CD4-positive, alpha-beta T cell treated with Interleukin-2 at 100 ng/mL for 4 hours (primary cell): ENCODE data around the gene COL5A2.
A peak's percentile ranks its signal among the peaks of the same experiment; 100 is the strongest.

Experiments
- DNase-seq: peaks from one replicate; pipeline ENCODE4 v3.0.0-alpha.2; 2020; ENCODE audit warnings: low spot score

Gene COL5A2

GRCh38 chr2:189147361-189147760 lies 32.2 kb downstream of the COL5A2 start:
- DNase-seq: no peak

DNA sequence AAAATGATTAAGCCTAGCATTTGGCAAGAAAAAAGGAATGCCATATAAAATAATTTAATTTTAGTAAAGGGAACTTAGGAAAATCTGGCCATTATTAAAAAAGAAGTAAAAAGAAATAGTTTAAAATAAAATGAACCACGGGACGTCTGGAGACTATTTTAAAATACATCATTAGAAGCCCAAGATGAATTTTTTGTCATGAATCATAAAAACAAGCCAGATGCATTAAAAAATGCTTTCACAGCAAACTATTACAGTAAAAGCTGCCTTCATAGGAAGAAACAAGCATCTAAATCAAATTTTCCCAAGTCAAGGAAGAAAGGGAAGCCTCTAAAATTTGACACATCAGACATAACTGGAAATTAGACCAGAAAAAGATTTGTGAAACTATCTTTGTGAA lies 33.0 kb downstream of the COL5A2 start:
- DNase-seq: no peak

DNA sequence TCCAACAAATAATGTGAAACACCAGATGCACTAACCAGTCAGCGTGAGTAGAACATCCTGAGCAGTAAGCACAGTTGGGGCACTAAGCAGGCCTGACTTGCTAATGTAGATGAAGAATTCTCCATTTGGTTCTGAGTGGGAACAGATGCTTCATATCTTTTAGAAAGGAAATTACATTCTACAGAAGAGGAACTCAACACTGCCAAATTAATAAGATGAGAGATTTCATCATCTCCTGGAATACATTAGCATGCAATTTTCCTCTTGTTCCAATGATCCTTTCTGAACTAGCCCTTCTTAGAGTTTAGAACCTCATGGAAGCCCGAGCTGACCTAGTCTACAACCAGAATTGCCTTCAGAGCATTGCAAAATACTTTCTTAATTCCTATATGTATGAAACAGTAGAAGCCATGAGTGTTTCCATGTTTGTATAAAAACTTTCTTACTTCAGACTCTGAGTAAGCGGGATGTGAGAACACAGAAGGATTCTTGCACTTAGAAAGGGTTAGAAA lies 34.8 kb downstream of the COL5A2 start:
- DNase-seq: no peak

DNA sequence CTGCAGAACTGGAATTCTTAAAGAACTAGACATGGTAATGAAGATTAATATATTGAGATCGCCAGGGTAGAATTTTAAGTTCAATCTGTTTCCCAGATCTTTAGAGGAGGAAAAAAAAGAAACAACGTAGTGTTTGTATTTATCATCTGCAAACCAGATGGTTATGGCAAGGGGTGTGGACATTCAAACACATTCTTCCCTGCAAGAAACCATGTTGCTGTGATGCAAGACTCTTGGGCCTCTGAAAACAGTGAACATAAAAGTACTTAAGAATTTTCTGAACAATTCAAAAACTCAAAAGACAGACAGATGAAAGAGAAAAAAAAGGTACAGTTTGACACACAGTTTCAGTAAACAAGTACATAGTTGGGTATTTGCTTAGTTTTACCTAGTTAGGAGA lies 35.6 kb downstream of the COL5A2 start:
- no peak for DNase-seq

DNA sequence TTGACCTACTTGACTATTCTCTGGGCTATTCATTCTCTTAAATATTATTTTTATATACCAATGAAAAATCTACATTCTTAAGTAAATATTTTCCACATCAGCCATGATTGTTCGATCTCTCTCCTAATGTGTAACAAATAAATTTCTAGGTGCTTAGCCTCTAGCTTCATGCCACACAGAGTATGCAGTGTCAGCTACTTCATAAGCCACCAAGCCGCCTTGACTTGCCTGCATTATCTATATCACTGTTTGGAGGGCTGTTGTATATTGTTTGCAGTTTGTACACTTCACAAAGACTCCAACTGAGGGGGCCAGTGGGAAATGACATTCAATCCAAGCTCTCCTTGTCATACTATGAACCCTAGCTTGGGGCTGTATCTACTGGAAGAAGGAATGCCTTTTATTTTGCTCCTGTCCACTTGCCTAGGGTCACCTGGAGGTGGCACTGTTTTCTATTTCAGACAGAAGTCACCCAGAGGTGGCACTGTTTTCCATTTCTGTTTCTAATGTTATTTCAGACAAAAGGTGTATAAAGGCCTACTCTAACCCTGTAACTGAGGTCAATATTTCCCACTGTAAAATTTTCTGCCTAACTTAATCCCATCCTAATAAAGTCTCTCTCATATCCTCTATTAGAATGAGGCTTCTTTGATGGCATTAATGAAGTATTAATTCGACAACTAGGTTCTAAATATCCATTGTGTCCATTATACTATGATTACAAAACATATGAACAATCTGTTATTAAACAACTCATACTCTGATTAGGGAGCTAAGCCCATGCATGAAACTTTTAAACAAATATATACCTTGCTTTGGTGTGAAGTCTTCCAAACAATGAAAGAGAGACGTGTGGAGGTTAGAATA lies 36.4 kb downstream of the COL5A2 start:
- peak; percentile 56 for DNase-seq

DNA sequence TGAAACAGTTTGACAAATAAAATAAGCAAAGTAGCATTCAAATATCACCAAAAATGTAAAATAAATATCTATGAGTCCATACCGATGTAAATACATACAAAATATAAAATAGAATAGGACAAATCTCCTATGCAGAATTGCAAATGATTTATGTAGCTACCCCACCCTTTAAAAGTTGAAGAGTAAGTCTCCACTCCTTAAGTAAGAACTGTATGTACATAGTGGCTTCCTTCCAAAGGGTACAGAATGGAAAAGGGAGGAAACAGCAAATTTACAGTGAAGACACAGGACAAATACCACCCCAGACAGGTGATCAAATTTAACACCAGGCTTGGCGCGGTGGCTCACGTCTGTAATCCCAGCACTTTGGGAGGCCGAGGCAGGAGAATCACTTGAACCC lies 40.8 kb downstream of the COL5A2 start:
- DNase-seq: no peak

DNA sequence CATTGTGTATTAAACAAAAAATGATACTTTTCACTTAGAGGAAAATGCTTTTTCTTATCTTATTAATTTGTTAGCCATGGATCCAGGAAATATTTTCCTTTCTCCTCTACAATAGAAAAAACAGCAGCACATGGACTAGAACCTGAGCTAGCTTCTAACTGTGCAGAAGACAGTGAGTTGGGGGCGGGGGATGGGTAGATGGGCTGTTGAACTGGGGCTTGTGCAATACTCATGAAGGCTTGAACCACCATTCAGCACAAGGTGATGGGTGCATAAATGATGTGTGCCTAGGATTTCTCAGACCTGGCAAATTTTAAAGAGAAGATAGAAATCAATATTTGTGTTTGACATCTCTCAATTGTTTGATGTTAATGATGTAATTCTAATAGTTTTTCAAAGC lies 42.0 kb downstream of the COL5A2 start:
- DNase-seq: no peak

- no peak for DNase-seq
Observed at GRCh38 chr2:189134485-189134884, 45.1 kb downstream of the COL5A2 start.

DNA sequence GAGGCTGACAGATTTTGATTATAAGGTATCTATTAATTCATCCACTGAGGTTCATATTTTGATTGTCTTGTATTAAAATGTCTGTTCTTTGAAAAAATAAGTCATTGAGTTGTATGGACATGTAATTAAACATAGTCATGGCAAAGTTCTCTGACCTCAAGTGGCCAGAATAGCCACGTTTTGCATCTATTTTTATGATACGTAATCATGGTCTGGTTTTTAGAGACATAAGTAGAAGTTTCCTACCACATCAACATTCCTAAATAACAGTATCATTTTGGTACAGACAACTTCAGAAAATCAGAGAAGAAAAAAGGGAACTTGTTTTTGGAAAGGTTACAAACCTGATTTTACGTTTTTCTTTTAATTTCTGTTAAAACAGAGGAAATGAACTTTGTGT lies 47.6 kb downstream of the COL5A2 start:
- DNase-seq: no peak

- no peak for DNase-seq
Observed at GRCh38 chr2:189129971-189130370, 49.6 kb downstream of the COL5A2 start.

DNA sequence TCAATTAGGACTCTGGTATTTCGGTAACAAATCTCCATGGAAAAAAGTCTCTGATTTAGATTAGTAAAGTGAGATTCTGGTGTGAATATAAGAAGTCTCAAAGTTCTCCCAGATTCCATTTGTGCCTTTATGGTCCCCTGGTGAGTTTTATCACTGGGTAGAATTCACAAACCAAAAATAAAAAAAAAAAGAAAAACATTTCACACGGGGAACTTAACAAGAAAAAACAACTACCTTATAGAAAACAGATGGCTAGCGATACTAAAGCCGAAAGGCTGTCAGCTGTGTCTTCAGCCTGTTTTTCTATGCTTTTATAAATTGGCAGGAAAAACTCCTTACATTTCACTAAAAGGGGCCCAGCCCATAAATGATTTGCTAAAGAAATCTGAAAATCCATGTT lies 50.6 kb downstream of the COL5A2 start:
- no peak for DNase-seq

- no peak for DNase-seq
Observed at GRCh38 chr2:189127756-189128155, 51.8 kb downstream of the COL5A2 start.

GRCh38 chr2:189125195-189125594 lies 54.4 kb downstream of the COL5A2 start:
- DNase-seq: no peak

DNA sequence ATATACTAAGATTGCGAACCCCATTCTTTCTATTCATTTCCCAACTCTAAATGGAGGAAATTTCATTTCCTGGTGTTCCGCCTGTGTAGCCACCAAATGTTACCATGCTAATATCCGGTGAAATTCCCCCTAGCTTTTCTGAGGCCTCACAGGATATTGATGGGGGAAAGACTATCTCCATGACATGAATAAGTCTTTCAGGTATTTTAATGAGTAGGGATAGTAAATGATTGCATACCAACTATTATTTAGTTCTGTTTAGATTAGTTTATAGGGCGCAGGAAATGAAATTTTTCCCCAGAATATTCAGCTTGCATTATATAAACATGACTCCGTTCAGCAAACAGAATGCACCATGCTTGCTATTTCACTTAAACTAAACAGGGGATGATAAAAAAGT lies 55.4 kb downstream of the COL5A2 start:
- no peak for DNase-seq

- DNase-seq: no peak
Observed at GRCh38 chr2:189118386-189118785, 61.2 kb downstream of the COL5A2 start.

DNA sequence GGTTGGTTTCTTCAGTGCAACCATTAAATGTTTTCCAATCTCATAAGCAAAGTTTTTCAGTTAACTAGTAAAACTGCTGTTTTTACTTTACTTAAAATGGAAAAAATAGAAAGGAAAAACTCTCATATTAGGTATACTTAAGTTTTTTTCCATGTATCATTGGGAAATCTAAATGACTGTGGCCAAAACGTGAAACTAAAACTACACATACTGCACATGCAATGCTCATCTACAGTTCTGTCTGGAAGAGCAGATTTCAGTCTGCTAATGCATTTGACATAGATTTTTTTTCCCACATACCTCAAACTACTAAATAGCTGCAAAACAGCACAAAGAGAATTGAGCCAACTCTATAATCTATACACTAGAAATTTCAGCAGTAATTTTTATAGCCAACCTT lies 62.6 kb downstream of the COL5A2 start:
- no peak for DNase-seq

GRCh38 chr2:189116087-189116486 lies 63.5 kb downstream of the COL5A2 start:
- DNase-seq: no peak

GRCh38 chr2:189115126-189115525 lies 64.4 kb downstream of the COL5A2 start:
- DNase-seq: no peak

DNA sequence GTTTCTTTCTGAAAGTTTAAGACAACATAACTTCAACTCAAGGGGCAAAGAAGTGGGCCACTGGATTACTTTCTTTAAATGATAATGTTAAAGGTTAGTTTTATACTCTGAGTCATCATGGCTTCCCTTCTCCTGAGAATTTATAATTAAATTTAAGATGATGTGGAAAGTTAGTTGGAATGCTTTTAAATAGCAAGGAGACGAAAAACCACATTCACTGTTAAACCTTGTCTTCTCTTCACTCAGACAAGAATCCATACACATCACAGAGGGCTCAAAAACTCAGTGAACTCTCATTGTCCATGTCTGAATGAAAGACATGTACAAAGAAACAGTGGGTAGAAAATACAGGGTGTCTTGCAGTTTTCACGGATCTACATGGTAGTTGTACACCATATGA lies 65.6 kb downstream of the COL5A2 start:
- no peak for DNase-seq

DNA sequence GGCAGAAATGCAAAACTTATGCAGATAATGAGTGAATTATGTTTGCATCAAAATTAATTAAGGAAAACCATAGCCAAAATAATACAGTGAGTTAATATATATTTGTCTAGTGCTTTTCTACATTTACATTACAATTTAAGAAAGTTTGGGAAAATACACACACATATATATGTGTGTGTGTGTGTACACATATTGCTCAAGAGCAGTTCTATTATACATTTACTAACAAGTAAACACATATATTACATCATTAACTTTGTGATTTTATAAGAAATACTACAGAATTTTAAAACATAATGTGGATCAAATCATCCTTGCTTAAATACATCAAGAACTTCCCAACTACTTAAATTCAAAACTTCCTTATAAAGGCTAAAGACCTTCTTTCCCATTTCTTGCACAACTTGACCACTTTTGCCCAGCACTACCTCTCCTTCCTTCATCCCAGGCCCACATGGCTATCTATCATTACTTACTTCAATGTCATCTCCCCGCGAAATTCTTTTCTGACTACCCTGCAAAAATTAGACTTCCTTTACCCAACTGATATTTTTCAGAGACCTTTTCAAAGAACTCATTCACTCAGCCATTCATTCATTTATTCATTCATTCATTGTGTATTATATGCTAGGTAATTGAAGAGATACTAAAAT lies 68.4 kb downstream of the COL5A2 start:
- no peak for DNase-seq

- DNase-seq: no peak
Observed at GRCh38 chr2:189109921-189110397, 69.6 kb downstream of the COL5A2 start.

DNA sequence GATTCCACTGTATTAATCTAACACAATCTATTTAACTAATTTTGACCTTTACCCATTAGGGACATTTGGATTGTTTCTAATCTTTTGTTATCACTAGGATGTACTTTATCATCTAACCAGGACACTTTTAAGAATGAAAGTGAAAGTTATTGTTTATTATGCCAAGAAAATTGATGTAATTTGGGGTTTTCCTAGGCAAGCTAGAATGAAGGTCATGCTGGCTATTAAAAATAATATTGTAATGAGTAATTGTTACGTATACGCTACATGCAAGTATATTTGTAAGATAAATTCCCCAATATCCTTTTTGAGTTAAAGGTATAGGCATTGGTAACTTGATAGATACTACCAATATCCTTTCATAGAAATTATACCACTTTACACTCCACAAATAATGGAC lies 74.6 kb downstream of the COL5A2 start:
- DNase-seq: no peak

DNA sequence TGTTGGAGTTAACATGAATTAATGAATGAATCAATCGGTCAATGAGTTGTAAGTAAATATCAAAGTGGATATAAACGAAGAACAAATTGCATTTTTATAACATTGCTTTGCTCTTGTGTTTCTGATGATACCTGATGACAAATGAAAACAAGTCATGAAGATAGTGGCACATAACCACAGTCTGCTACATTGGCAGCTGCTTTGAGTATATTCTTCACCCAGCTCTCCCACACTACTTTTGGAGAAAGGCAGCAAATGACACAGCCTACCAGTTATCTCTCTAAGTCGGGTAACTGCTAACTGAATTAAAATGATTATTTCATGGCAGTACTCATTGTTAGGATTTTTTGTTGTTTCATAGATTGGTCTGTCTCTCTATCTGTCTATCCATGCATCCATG lies 76.8 kb downstream of the COL5A2 start:
- no peak for DNase-seq
